Peyer's patch (tissue), 4 donors: ENCODE data around the gene DNAJB1. TPM values are rescaled to one million over a fixed set of nuclear protein-coding genes. Genes with fewer than 3 reads are reported as not detected.

Experiments used
- DNase-seq, 3 donors: peaks; one replicate each; pipeline ENCODE4 v3.0.0-alpha.2; 2017 to 2019
- H3K27ac ChIP-seq, 4 donors: fragments of 200-600 bp; sonication (generic); one replicate each; pipeline ENCODE4 v1.5.1; 2016 to 2019
- H3K27me3 ChIP-seq, 2 donors: fragments of 200-600 bp; sonication (generic); one replicate each; pipeline ENCODE4 v1.5.1; 2019
- H3K36me3 ChIP-seq, 3 donors: fragments of 200-600 bp; sonication (generic); one replicate each; pipeline ENCODE4 v1.5.1; 2016 to 2019
- H3K4me1 ChIP-seq, 4 donors: fragments of 200-600 bp; sonication (generic); one replicate each; pipeline ENCODE4 v1.5.1; 2016 to 2019
- H3K4me3 ChIP-seq, 4 donors: fragments of 200-600 bp; sonication (generic); 1 replicate in 3 of 4; 2 replicates in 1 of 4; pipeline ENCODE4 v1.5.1; 2016 to 2019; ENCODE audit warnings: mild to moderate bottlenecking in 1 of 4
- H3K9me3 ChIP-seq, 4 donors: fragments of 200-600 bp; sonication (generic); one replicate each; pipeline ENCODE4 v1.5.1; 2016 to 2019; ENCODE audit warnings: mild to moderate bottlenecking in 1 of 4
- CTCF ChIP-seq, 6 experiments: fragments of 450-650 bp in 4 of 6; fragments of 200-600 bp in 2 of 6; sonication (generic) in 1 of 6; IDR thresholded peaks; one replicate each; pipeline ENCODE4 v1.5.1; 2017 to 2019; ENCODE audit warnings: antibody characterized with exemption in 6 of 6, mild to moderate bottlenecking in 3 of 6, moderate library complexity in 1 of 6
- POLR2A ChIP-seq, 2 donors: fragments of 450-650 bp; IDR thresholded peaks; one replicate each; pipeline ENCODE4 v1.5.1; 2017; ENCODE audit warnings: antibody characterized with exemption in 2 of 2, mild to moderate bottlenecking in 2 of 2, moderate library complexity in 2 of 2
- total RNA-seq, 4 donors: library from RNA; depleted of rRNA; stranded (reverse); fragments of >200 nt; gene quantifications; one replicate each; pipeline ENCODE4 v1.1.0, GENCODE V29; 2016

The DNAJB1 gene
- total RNA-seq, 4 donors from 2014 or later: 34.5 to 60.2 (median 54.1) TPM

- Histone ChIP-seq H3K27ac (peak overlapping the region; percentile 76 to 83 (median 80)), H3K4me3 (peak overlapping the region; percentile 72 to 92 (median 84)), H3K4me1 (peaks cover 6 to 31% (median 8%) of the 10 kb centered on the region in 4 donors), H3K36me3 (peaks cover 0 to 9% (median 0%) of the 10 kb centered on the region in 3 donors), H3K9me3 (no peaks in the 10 kb centered on the region), H3K27me3 (no peaks in the 10 kb centered on the region)
- DNase-seq: no peak
- TF ChIP-seq CTCF (IDR thresholded peaks at IDR 0.05) (no peak), POLR2A (IDR thresholded peaks at IDR 0.05) (peak in 1 of 2 donors; percentile 18)
Measured at GRCh38 chr19:14495672-14496028, 22.5 kb downstream of the DNAJB1 start.

DNA sequence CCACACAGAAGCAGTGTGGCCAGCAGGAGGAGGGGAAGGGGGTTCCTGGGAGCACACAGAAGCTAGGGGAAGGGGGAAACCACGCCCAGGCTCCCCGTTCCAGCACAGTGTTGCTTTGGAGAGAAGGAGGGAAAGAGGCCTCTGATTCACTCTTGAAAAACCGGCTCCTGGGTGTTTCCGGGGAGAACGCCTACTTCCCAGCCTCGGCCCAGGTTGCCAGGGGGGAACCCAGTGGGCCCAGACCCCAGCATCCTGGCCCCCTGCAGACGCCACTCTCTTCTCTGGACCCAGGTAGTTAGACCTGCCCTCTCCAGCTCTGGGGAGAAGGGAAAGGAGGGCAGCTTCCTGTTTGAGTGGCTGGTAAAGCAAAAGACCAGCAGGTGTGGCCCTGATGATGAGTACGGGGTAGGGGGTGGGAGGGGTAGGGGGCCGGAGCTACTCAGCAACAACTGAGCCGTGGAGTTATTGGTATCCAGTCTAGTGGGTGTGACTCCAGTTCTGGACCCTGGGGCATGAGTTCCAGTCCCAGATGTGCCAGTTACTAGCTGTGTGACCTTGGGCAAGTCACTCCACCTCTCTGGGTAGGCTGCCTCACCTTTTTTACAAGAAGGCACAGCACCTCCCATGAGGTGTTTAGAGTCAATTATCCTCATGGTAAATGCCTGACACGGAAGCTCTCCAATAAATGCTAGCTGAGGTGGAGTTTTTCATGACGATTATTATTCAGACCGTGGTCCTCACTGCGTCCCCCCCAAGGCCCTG, 23.1 kb downstream of the DNAJB1 start:
- no peaks in the 10 kb centered on the region for H3K9me3 ChIP-seq
- no peak for DNase-seq
- H3K27ac ChIP-seq: peak overlapping the region; percentile 76 to 83 (median 80)
- peak overlapping the region; percentile 72 to 92 (median 84) for H3K4me3 ChIP-seq
- H3K4me1 ChIP-seq: peaks cover 6 to 31% (median 8%) of the 10 kb centered on the region in 4 donors
- no peak for TF ChIP-seq POLR2A (IDR thresholded peaks at IDR 0.05)
- no peak for TF ChIP-seq CTCF (IDR thresholded peaks at IDR 0.05)
- H3K27me3 ChIP-seq: no peaks in the 10 kb centered on the region
- H3K36me3 ChIP-seq: peaks cover 0 to 14% (median 0%) of the 10 kb centered on the region in 3 donors

- H3K4me1 ChIP-seq: peaks cover 6 to 31% (median 8%) of the 10 kb centered on the region in 4 donors
- no peak for DNase-seq
- no peaks in the 10 kb centered on the region for H3K27me3 ChIP-seq
- H3K36me3 ChIP-seq: peaks cover 0 to 21% (median 0%) of the 10 kb centered on the region in 3 donors
- H3K4me3 ChIP-seq: peak overlapping the region in 2 of 4 donors; percentile 79 to 90
- peak overlapping the region in 1 of 4 donors; percentile 83 for H3K27ac ChIP-seq
- no peaks in the 10 kb centered on the region for H3K9me3 ChIP-seq
- no peak for TF ChIP-seq POLR2A (IDR thresholded peaks at IDR 0.05)
- no peak for TF ChIP-seq CTCF (IDR thresholded peaks at IDR 0.05)
Measured at GRCh38 chr19:14494411-14494810, 23.8 kb downstream of the DNAJB1 start.

DNA sequence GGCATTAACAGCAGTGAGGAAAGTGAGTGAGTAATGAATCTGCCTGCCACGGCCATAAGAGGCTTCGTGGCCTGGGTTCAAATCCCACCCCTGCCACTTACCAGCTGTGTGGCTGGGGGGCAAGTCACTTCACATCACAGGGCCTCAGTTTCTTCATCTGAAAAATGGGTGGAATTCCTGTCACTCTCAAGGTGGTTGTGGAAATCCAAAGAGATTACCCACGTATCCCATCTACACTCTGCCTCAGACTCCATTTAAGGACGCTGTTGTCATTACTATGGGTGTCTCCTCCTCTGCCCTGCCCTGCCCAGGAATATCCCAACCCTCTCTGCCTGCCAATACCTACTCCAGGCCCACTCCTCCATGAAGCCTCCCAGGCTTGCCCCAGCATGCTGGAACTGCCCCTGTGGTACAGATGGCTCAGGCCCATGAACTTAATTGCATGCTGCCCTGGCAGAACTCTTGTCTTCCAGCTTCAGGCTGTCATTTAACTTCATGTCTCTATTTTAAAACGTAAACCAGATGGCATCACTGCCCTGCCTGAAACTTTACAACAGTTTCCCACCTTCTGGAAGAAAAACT, 25.4 kb downstream of the DNAJB1 start:
- Histone ChIP-seq H3K9me3 (no peaks in the 10 kb centered on the region), H3K27ac (no peak overlapping the region), H3K4me1 (peaks cover 6 to 28% (median 8%) of the 10 kb centered on the region in 4 donors), H3K36me3 (peaks cover 0 to 35% (median 0%) of the 10 kb centered on the region in 3 donors), H3K4me3 (no peak overlapping the region), H3K27me3 (no peaks in the 10 kb centered on the region)
- TF ChIP-seq CTCF (IDR thresholded peaks at IDR 0.05): no peak
- no peak for TF ChIP-seq POLR2A (IDR thresholded peaks at IDR 0.05)
- DNase-seq: no peak

DNA sequence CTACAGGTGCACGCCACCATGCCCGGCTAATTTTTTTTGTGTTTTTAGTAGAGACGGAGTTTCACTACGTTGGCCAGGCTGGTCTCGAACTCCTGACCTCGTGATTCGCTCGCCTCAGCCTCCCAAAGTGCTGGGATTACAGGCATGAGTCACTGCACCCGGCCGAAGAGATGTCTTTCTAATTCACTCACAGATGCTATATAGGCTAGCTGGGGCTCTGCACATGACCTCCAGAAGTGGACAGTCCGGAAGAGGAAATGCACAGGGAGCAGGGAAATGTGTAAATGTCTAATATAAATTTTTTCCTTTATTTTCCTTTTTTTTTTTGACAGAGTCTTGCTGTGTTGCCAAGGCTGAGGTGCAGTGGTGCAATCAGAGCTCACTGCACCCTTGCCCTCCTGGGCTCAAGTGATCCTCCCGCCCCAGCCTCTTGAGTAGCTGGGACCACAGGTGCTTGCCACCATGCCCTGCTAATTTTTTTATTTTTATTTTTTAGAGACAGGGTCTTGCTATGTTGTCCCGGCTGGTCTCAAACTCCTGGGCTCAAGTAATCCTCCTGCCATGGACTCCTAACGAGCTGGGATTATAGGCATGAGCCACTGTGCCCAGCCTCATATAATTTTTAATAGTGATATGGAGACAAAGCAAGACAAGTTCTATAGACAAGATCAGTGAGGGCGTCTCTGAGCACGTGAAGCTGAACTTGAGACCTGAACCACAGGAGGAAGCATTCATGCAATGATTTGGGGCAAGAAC, 30.6 kb downstream of the DNAJB1 start:
- no peaks in the 10 kb centered on the region for H3K4me1 ChIP-seq
- no peak overlapping the region for H3K27ac ChIP-seq
- no peaks in the 10 kb centered on the region for H3K9me3 ChIP-seq
- TF ChIP-seq POLR2A (IDR thresholded peaks at IDR 0.05): no peak
- DNase-seq: no peak
- H3K36me3 ChIP-seq: peaks cover 0 to 59% (median 0%) of the 10 kb centered on the region in 3 donors
- no peak overlapping the region for H3K4me3 ChIP-seq
- no peaks in the 10 kb centered on the region for H3K27me3 ChIP-seq
